ENCODE data around the gene NFKB1. TPM values are rescaled to one million over a fixed set of nuclear protein-coding genes. Genes with fewer than 3 reads are reported as not detected.

NFKB1 gene
- total and polyA plus RNA-seq, 10 of the 15 experiments (the other 5 are each of a cell fraction or from before 2014, with no cell fraction given), result 8.7 to 110 (median 57.3) TPM

DNA sequence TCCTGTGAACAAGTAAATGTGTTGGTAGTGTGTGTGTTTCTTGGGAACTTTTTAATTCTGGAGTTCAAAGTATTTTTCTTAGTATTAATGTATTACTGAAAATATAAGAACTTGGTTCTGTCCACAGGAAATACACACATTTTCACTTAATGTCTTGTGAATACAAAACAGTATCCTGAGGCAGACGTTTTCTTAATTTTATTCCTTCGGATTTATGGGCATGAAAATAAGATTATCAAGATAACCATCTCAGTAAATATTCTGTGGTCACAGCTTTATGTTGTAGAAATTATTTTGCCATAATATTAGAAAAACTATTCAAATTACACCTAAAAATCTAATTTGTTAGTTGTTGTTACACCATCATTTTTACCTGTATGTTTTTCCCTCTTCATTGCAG is 29.8 kb downstream of the NFKB1 start:
- H3K9ac ChIP-seq (ENCODE audit: control insufficient read depth, insufficient read depth, low read length), result no peak overlapping the region
- in situ Hi-C loops (cut with MboI), result no loop called here
- H3K27me3 ChIP-seq (replicated peaks in 1 of 2; ENCODE audit: control insufficient read depth in 2 of 2, insufficient read depth in 2 of 2, low read length in 1 of 2), result no peaks in the 10 kb centered on the region
- 62% methylated on average over 2 of the region's 2 CpGs for WGBS (ENCODE audit: insufficient coverage, insufficient replicate concordance, low lambda C conversion rate, missing lambda C conversion rate)
- no peak for DNase-seq (ENCODE audit: low read depth, low spot score)
- CTCF ChIA-PET, result interaction anchor here (0.7 to 1.4 kb wide), 3 partner anchors 10 to 17 kb away, joined by 3 to 6 read pairs (median 4); no protein-coding TSS in a partner anchor
- intact Hi-C loops (cut with micrococcal nuclease; ENCODE audit: unreplicated experiment), result no loop called here
- H3K79me2 ChIP-seq (ENCODE audit: control insufficient read depth, insufficient read depth, low read length), result peaks cover 80% of the 10 kb centered on the region
- TF ChIP-seq, protein P1, sequence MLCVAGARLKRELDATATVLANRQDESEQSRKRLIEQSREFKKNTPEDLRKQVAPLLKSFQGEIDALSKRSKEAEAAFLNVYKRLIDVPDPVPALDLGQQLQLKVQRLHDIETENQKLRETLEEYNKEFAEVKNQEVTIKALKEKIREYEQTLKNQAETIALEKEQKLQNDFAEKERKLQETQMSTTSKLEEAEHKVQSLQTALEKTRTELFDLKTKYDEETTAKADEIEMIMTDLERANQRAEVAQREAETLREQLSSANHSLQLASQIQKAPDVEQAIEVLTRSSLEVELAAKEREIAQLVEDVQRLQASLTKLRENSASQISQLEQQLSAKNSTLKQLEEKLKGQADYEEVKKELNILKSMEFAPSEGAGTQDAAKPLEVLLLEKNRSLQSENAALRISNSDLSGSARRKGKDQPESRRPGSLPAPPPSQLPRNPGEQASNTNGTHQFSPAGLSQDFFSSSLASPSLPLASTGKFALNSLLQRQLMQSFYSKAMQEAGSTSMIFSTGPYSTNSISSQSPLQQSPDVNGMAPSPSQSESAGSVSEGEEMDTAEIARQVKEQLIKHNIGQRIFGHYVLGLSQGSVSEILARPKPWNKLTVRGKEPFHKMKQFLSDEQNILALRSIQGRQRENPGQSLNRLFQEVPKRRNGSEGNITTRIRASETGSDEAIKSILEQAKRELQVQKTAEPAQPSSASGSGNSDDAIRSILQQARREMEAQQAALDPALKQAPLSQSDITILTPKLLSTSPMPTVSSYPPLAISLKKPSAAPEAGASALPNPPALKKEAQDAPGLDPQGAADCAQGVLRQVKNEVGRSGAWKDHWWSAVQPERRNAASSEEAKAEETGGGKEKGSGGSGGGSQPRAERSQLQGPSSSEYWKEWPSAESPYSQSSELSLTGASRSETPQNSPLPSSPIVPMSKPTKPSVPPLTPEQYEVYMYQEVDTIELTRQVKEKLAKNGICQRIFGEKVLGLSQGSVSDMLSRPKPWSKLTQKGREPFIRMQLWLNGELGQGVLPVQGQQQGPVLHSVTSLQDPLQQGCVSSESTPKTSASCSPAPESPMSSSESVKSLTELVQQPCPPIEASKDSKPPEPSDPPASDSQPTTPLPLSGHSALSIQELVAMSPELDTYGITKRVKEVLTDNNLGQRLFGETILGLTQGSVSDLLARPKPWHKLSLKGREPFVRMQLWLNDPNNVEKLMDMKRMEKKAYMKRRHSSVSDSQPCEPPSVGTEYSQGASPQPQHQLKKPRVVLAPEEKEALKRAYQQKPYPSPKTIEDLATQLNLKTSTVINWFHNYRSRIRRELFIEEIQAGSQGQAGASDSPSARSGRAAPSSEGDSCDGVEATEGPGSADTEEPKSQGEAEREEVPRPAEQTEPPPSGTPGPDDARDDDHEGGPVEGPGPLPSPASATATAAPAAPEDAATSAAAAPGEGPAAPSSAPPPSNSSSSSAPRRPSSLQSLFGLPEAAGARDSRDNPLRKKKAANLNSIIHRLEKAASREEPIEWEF (IDR thresholded peaks at IDR 0.05; ENCODE audit: insufficient replicate concordance, low read depth, low read length), result no peak
- TF ChIP-seq, protein P2, sequence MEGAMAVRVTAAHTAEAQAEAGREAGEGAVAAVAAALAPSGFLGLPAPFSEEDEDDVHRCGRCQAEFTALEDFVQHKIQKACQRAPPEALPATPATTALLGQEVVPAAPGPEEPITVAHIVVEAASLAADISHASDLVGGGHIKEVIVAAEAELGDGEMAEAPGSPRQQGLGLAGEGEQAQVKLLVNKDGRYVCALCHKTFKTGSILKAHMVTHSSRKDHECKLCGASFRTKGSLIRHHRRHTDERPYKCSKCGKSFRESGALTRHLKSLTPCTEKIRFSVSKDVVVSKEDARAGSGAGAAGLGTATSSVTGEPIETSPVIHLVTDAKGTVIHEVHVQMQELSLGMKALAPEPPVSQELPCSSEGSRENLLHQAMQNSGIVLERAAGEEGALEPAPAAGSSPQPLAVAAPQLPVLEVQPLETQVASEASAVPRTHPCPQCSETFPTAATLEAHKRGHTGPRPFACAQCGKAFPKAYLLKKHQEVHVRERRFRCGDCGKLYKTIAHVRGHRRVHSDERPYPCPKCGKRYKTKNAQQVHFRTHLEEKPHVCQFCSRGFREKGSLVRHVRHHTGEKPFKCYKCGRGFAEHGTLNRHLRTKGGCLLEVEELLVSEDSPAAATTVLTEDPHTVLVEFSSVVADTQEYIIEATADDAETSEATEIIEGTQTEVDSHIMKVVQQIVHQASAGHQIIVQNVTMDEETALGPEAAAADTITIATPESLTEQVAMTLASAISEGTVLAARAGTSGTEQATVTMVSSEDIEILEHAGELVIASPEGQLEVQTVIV (IDR thresholded peaks at IDR 0.05; ENCODE audit: borderline replicate concordance, partially characterized antibody), result no peak
- TF ChIP-seq, protein P3, sequence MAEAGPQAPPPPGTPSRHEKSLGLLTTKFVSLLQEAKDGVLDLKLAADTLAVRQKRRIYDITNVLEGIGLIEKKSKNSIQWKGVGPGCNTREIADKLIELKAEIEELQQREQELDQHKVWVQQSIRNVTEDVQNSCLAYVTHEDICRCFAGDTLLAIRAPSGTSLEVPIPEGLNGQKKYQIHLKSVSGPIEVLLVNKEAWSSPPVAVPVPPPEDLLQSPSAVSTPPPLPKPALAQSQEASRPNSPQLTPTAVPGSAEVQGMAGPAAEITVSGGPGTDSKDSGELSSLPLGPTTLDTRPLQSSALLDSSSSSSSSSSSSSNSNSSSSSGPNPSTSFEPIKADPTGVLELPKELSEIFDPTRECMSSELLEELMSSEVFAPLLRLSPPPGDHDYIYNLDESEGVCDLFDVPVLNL (IDR thresholded peaks at IDR 0.05; ENCODE audit: low read depth, low read length), result no peak
- TF ChIP-seq CBX5 (IDR thresholded peaks at IDR 0.05; ENCODE audit: low read depth) (no peak), KDM1A (IDR thresholded peaks at IDR 0.05; ENCODE audit: borderline replicate concordance) (no peak), TBL1XR1 (IDR thresholded peaks at IDR 0.05; ENCODE audit: low read depth, low read length) (no peak), CBX3 (IDR thresholded peaks at IDR 0.05; ENCODE audit: borderline replicate concordance, low read depth) (no peak), POLR2AphosphoS2 (IDR thresholded peaks at IDR 0.05; ENCODE audit: low read depth, low read length) (no peak)
- SMC1A ChIA-PET (ENCODE audit: uncharacterized antibody, unreplicated experiment), result interaction anchor here (0.8 to 3.7 kb wide), 5 partner anchors 11 to 95 kb away, joined by 3 to 25 read pairs (median 5); no protein-coding TSS in a partner anchor
- FAIRE-seq, result no peak
- peaks cover 29% of the 10 kb centered on the region for H3K4me1 ChIP-seq (ENCODE audit: control insufficient read depth, insufficient read depth, low read length)
- POLR2A ChIA-PET, result interaction anchor here (0.6 to 2.8 kb wide), 3 partner anchors 8 to 15 kb away, joined by 5 to 8 read pairs (median 5); no protein-coding TSS in a partner anchor
- BruUV-seq (replicated peaks), result no TSS peak
- H3K36me3 ChIP-seq (ENCODE audit: control insufficient read depth in 2 of 2, insufficient read depth in 2 of 2, low read length in 1 of 2), result peaks cover 0 to 13% of the 10 kb centered on the region in 2 experiments; a peak in 2 of 4 replicates
- H4K20me1 ChIP-seq (ENCODE audit: control insufficient read depth, insufficient read depth), result no peaks in the 10 kb centered on the region
- no peak overlapping the region for H2AFZ ChIP-seq (ENCODE audit: control insufficient read depth, low read depth, low read length)
- no peak overlapping the region for H3K4me2 ChIP-seq (ENCODE audit: control insufficient read depth, insufficient read depth)
- RAD21 ChIA-PET (ENCODE audit: unreplicated experiment), result interaction anchor here (1.7 to 3.7 kb wide), 2 partner anchors 12 to 34 kb away, joined by 3 to 12 read pairs; no protein-coding TSS in a partner anchor
- H3K4me3 ChIP-seq, result no peak overlapping the region
- ATAC-seq, result no peak
- no peak overlapping the region for H3K27ac ChIP-seq (ENCODE audit: control insufficient read depth, insufficient read depth)
- no peaks in the 10 kb centered on the region for H3K9me3 ChIP-seq (replicated peaks; ENCODE audit: control insufficient read depth, insufficient read depth, low read length)
